ENCODE measurements around the gene PGP.
"Not testable (repeated sequence)": the region's sequence is repeated elsewhere in the genome, so short reads cannot be mapped to it uniquely, and the experiment has no call there.

PGP gene, protein sequence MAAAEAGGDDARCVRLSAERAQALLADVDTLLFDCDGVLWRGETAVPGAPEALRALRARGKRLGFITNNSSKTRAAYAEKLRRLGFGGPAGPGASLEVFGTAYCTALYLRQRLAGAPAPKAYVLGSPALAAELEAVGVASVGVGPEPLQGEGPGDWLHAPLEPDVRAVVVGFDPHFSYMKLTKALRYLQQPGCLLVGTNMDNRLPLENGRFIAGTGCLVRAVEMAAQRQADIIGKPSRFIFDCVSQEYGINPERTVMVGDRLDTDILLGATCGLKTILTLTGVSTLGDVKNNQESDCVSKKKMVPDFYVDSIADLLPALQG

GRCh38 chr16:2214719-2214968 is at the start of gene PGP:
PGP (minus strand) TSS chr16:2214840; CDS start chr16:2214777, 63 bp downstream.
- no peak for DNase-seq

GRCh38 chr16:2263026-2263425 is 48.4 kb upstream of the PGP start:
- DNase-seq: not testable (repeated sequence)

DNA sequence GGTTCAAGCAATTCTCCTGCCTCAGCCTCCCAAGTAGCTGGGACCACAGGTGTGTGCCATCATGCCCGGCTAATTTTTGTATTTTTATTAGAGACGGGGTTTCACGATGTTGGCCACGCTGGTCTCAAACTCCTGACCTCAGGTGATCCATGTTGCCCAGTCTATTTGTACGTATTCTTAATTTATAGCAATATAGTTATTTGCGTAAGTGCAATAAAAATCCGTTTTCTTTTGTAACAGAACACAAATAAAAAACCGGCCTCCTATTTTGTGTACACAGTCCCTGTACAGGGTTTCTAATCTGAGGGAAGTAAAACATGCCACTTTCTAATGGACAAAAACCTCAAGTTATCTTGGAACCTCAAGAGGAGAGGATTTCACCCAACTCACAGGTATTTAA is 45.6 kb upstream of the PGP start:
- DNase-seq: no peak

DNA sequence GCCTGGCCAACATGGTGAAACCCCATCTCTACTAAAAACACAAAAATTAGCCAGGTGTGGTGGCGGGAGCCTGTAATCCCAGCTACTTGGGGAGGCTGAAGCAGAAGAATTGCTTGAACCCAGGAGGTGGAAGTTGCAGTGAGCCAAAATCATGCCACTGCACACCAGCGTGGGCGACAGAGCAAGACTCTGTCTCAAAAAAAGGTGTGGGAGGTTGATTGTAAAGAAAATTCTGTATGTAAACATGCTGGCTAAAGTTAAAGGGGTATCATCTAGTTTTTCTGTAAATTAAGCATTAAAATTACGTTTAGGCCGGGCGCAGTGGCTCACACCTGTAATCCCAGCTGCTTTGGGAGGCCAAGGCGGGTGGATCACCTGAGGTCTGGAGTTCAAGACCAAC is 43.9 kb upstream of the PGP start:
- not testable (repeated sequence) for DNase-seq

DNA sequence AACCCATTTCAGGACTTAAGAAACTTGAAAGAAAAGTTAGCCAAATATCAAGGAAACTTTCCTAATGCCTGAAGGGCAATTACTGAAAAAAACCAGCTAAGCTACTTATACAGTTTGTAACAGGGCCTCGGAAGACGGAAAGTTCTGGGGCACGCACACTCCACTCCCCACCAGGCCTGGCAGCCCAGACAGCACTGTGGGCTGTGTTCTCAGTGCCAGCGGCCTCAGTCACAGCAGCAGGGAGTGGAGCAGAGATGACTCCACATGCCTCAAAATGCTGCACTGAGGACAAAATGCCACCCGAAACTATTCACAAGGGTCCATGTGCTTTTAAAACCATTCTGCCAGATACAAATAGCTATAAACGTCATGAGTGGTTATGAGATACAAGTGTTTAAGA is 43.1 kb upstream of the PGP start:
- DNase-seq: no peak

DNA sequence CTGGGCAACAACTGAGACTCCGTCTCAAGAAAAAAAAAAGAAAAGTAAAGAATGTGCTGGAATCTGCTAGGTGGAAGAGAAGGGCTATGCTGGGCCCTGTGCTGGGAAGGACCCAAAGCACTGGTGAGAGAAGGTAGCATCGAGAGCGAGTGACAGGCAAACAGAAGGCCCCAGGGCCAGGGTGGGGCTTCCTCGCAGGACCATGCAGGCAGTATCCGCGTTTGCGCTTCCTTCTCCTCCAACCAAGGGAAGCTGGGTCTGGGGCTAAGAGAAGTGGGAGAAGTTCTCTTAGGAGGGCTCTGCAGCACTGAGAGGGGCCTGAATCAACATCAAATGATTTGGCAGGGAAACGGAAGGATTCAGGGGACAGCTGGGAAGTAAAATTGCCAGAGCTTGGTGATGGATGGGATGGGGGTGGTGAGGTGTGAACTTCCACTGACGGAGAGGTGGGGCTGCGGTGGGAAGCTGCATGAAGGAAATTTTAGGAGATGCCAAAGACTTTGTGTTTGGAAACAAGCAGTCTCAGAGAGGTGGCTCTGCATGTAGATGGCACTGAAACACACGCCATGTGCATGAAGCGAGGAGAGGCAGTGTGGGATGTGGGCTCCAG is 42.0 kb upstream of the PGP start:
- no peak for DNase-seq

DNA sequence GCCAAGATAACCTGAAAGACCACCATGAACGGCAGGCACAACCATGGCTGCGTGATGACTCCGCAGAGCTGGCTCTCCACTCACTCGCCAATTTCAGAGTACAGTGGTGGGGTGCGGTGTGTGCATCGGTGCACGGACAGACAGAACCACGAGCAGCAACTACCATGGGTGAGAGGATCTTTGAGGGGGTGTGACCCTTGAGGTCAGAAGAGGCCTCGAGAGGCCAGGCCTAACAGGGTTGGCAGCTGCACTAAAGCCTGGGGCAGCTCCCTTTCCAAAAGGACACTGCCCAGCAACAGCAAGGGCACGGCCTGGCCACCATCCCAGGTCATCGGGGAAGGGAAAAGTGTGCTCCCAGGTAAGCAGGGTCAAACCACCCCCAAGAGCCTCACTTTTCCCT is 38.7 kb upstream of the PGP start:
- DNase-seq: no peak

- DNase-seq: no peak
Measured at GRCh38 chr16:2252806-2253148, 38.1 kb upstream of the PGP start.

- DNase-seq: peak; percentile 84 to 96
Measured at GRCh38 chr16:2251296-2252111, 36.9 kb upstream of the PGP start, which contains the start of gene ECI1. ECI1 (minus strand) TSS chr16:2251587; CDS start chr16:2251566, 21 bp downstream.

DNA sequence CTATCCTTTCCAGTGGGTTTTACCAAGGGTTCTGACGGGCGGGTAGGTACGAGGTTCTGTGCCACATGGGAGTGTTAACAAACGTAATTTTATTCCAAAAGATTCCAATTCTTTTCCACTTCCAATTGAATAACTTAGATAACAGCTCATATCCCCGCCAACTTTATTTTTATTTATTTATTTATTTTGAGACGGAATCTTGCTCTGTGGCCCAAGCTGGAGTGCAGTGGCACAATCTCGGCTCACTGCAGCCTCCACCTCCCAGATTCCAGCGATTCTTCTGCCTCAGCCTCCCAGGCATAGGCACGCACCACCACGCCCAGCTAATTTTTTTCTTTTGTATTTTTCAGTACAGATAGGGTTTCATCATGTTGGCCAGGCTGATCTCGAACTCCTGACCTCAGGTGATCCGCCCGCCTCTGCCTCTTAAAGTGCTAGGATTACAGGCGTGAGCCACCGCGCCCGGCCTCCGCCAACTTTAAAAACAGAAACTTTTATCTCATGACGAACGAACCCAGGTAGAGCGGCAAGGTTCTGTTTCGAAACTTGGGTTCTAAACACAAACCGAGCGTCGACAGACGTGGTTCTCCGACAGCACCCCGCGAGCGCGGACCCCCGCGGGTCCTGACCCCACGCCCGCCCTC is 36.1 kb upstream of the PGP start:
- DNase-seq: peak in 1 of 2 experiments; percentile 58

GRCh38 chr16:2246301-2246885 is 31.8 kb upstream of the PGP start:
- no peak for DNase-seq

GRCh38 chr16:2244926-2245795 is 30.5 kb upstream of the PGP start:
- DNase-seq: no peak

DNA sequence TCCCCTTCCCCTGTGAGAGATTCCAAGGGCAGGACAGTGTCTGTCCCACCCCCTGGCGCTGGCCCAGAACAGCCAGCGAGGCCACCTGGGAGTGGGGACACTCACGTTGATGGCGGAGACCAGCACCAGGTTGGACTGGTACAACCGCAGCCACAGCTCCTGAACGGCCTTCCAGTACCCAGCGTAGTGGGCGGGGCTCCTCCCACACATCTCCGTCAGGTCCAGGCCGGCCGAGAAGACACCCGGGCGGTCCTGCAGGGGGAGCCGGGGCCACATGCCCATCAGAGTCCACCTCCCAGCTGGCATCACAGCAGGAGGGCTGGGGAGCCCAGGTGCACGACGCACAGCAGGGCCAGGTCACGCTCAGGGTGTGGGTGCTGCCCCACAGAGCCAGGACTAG is 29.7 kb upstream of the PGP start:
- DNase-seq: peak in 1 of 2 experiments; percentile 52

DNA sequence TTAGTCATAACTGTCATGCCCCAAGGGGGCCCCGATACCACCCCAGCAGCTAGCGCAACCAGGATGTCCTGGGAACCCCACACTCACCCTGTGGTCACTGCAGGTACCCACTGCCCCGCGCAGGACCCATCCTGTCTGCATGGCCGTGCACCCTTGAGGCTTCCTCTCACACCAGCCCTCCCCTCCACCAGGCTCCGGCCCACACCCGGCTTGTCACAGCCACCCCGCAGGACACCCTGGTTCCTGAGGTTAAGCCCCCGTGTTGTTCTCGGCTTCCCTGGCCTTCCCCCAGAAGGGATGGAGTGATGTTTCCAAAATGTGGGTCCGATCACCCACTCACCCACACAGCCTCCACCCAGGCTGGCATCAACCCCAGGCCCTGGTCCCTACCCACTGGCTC is 29.1 kb upstream of the PGP start:
- no peak for DNase-seq

GRCh38 chr16:2243031-2243528 is 28.4 kb upstream of the PGP start:
- no peak for DNase-seq

DNA sequence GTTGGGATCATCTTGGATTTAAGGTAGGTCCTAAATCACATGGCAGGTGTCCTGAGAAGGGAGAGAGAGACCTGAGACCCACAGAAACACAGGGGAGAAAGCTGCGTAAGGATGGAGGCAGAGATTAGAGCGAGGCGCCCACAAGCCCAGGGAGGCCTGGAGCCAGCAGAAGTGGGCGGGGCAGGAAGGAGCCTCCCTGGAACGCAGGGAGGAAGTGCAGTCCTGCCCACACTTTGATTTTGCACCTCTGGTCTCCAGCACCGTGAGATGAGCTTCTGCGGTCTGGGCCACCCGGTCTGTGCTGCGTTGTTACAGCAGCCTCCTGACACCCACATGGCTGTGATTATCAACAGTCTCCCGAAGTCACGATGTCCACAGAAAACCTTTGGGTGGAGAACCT is 28.0 kb upstream of the PGP start:
- DNase-seq: no peak

- DNase-seq: not testable (repeated sequence)
Measured at GRCh38 chr16:2240331-2240730, 25.7 kb upstream of the PGP start.

DNA sequence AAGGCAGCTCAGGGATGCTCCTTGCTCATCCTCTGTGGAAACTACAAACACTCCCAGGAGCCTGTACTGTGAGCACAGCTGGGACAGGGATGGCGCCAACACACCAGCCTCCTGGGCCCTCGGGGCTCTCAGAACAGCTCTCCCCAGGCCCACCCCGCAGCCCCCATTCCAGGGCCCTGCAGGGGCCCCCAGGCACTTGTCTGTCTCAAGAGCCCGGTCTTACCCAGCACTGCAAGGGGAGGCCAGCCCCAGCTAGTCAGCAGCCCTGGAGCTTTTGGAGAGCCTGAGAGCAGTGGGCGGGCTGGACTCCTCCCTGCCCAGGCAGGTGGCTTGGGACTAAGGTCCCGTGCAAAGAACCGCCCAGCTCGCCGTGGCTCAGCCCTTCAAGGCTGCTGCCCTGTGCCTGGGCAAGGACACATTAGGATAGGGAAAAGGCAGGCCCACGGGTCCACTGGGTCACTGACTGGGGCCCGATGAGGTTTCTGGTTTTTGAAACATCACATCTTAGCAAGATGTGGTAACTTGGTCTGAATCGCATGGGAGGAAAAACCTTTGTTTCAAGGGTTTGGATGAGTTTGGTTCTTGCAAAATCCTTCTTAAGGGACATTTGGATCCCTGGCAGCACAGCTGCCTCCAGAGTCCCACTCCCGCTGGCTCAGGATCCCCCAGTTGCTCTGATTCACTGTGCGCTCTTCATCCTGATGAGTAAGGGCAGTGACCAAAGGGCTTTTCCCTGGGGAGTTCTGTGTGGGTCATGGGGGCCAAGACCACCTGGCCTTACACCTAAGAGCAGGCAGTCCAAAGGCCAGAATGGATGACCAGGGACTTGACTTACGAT is 24.4 kb upstream of the PGP start:
- peak in 1 of 2 experiments; percentile 26 for DNase-seq

GRCh38 chr16:2238150-2238837 is 23.7 kb upstream of the PGP start:
- DNase-seq: no peak

- no peak for DNase-seq
Measured at GRCh38 chr16:2237493-2238149, 23.0 kb upstream of the PGP start.
